LNCAP (cell line): Measurements from ENCODE around the gene MIDN.

Source experiments
- CTCF ChIP-seq: fragments of 450-650 bp; IDR thresholded peaks from 2 replicates; pipeline ENCODE4 v1.5.1; 2017; ENCODE audit warnings: mild to moderate bottlenecking

The MIDN gene

DNA sequence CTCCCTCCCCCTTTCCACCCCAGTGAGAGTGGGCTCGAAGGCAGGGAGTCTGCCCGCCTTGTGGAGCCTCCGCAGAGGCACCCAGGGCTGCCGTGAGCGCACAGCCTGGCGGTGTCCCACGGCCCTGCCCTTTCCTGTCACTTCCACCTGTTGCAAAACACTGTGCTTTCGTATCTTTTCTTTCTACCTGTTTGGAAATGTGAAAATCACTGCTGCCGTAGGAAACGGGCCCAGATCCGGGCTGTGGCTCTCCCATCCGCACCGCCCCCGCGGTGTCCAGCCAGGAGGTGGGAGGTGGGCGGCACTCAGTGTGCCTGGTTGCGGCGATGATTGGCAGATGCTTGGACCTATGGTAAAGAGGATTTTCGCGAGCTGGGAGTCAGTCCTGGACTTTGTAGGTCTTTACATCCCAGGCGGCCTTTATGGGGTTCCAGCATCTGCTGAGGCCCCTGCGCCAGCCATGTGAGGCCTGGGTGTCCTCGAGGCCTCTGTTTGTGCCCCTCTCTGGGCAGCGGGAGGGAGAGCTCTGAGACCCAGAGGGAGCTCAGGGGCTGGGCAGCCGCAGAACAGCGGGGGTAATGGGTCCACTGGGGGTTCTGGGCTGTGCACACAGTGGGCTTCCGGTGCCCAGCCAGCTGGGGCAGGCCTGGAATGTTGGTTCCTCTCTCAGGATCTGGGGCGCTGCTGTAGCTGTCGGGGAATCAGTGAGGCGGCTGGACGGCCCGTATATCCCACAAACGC lies 36.7 kb upstream of the MIDN start:
- TF ChIP-seq CTCF = no peak

DNA sequence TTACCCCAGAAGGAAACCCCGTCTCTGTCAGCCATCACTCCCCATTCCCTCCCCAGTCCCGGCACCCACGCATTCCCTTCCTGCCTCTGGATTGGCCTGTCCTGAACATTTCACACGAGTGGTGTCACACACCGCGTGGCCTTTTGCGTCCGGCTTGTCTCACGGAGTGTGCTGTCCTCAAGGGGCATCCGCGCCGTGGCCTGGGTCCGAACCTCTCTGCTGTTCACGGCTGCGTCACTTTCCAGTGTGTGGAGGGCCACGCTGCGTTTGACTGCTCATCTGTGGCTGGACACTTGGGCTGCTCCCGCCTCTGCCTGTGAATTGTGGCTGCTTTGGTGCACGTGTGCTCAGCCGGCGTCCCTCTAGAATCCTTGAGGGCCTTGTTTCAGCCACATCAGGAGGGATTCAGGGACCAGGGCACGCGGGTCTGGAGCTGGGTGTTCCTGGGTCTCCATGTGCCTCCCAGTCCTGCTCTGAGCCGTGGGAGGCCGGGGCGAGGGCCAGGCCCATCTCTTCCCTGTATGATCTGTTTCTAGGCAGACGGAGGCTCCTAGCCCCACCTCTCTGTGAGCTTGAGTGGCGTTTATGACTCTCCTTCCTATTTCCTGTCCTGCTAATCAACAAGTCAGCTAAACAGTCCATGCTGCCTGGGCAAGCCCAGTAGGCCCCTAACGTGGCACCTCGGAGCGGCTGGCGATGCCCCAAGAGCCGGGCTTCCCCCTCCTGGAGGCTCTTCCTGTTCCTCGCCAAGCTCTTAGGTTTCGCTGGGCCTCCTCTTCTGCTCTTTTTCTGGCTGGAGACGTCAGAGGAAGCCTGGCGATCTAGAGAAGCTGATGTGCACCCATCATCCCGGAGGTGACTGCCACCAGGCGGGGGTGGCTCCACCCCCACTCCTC lies 34.7 kb upstream of the MIDN start:
- no peak for TF ChIP-seq CTCF

GRCh38 chr19:1214299-1214861 lies 34.0 kb upstream of the MIDN start:
- no peak for TF ChIP-seq CTCF

DNA sequence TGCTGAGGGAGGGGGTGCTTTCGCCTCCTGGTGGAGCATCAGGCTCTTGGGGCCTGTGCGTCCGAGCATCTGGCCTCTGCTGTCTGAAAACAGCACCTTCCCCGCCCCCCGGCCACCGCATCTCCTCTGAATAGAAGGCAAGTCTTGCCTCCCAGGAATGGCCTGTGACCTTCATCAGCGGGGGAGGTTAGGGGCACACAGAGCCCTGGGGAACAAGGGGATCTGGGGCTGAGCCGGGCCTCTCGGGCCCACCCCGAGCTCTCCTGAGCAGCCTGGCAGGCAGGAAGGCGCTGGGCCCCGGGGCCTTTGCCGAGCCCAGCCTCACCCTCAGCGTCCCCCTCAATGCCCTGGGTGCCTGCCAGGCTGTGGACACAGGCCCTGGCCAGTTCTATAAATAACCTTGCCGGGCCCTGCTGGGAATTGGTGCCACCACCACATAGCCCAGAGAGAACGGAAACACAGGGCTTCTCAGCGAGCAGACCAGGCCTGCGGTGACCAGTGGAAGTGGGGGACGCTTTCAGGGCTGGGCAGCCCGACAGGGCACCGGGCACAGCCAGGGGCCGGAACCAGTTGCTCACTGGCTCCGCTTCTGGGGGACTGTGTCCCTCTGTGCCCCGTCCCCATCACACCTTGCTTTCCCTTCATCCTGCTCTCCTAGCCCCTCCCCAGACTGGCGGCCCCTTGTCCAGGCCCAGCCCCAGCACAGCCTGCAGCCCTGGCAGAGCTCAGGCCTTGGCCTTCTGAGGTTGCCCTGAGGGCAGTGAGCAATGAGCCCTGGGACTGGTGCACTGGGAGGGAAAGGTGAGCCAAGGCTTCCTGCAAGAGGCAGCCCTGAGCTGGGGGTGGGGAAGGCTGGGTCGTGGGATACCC lies 33.3 kb upstream of the MIDN start:
- no peak for TF ChIP-seq CTCF

DNA sequence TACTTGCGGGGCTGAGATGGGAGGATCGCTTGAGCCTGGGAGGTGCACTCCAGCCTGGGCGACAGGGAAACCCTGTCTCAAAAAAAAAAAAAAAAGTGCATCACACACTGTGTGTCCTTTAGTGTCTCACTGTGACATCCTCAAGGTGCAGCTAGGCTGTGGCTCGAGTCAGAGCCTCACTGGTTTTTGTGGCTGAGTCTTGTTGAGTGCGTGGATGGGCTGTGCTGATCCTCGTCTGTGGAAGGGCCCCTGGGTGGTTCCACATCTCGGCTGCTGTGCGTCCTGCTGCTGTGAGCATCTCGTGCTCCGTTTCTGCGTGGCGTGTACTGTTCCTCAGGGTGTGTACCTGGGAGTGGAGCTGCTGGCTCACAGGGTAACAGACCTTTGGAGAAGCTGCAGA lies 31.6 kb upstream of the MIDN start:
- no peak for TF ChIP-seq CTCF

DNA sequence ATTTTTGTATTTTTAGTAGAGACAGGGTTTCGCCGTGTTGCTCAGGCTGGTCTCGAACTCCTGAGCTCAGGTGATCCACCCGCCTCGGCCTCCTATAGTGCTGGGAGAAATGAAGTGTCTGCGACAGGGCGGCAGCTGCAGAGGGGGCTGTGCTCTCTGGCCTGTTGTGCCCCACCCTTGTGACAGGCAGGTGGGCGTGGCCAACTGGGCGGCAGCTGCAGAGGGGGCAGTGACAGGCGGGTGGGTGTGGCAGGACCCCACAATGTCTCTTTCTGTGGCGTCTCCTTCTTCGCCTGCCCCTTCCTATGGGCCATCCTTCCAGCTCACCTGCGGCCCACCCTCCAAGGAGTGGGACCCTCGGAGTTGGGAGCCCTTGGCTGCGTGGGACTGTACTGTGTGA lies 31.0 kb upstream of the MIDN start:
- TF ChIP-seq CTCF = no peak
